Stomach (tissue), 4 donors: ENCODE data around the gene FBXL4.

Experiments
- EP300 ChIP-seq: sonication (generic); formaldehyde crosslinking; IDR thresholded peaks from one replicate; pipeline ENCODE4 v1.6.1; 2017; ENCODE audit warnings: antibody characterized with exemption
- POLR2AphosphoS5 ChIP-seq, 3 donors: sonication (generic); formaldehyde crosslinking; IDR thresholded peaks; one replicate each; pipeline ENCODE4 v1.6.1; 2016; ENCODE audit warnings: antibody characterized with exemption in 3 of 3
- TF ChIP-seq, protein P1 (sequence below), 7 experiments: fragments of 450-650 bp in 4 of 7; fragments of 200-600 bp in 3 of 7; sonication (generic) in 3 of 7; IDR thresholded peaks; one replicate each; pipeline ENCODE4 v1.5.1; 2016 to 2019; ENCODE audit warnings: antibody characterized with exemption in 7 of 7, control low read depth in 2 of 7, mild to moderate bottlenecking in 1 of 7

DNA sequence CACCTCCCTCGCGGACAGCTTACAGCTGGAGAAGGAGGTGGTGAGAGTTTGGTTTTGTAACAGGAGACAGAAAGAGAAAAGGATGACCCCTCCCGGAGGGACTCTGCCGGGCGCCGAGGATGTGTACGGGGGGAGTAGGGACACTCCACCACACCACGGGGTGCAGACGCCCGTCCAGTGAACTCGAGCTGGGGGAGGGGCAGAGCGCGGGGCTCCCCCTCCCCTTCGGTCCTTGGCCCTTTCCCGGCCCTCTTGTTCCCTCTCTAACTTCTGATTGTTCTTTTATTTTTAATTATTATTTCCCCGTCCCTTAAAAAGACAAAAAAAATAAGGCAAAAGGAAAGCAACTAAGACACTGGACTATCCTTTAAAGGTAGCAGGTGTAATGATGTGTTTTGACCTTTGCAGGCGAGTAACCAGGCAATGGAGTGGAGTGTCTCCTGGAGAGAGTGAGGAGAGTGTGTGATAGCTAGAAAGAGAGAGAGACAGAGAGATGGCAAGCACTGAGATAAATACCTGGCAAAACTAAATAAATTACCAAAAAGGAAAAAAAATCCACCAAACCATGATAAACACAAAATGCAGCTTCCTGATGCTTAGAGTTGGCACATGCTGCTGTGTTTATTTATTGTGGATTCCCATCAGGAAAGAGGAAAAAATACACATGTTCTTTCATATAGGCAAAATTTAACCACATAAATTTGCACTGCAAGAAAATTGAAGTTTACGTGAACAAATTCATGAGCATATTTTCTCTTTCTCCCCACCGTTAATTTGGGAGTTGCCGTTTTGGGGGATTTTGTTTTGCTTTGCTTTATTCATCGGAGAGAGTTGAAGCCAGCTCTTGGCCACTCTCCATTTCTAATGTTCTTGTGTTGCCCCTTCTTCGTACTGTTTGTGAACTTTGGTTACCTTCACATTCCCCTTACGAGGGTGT lies 111.5 kb downstream of the FBXL4 start:
- TF ChIP-seq, protein P1, sequence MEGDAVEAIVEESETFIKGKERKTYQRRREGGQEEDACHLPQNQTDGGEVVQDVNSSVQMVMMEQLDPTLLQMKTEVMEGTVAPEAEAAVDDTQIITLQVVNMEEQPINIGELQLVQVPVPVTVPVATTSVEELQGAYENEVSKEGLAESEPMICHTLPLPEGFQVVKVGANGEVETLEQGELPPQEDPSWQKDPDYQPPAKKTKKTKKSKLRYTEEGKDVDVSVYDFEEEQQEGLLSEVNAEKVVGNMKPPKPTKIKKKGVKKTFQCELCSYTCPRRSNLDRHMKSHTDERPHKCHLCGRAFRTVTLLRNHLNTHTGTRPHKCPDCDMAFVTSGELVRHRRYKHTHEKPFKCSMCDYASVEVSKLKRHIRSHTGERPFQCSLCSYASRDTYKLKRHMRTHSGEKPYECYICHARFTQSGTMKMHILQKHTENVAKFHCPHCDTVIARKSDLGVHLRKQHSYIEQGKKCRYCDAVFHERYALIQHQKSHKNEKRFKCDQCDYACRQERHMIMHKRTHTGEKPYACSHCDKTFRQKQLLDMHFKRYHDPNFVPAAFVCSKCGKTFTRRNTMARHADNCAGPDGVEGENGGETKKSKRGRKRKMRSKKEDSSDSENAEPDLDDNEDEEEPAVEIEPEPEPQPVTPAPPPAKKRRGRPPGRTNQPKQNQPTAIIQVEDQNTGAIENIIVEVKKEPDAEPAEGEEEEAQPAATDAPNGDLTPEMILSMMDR (IDR thresholded peaks at IDR 0.05), result no peak
- TF ChIP-seq POLR2AphosphoS5 (IDR thresholded peaks at IDR 0.05), result no peak
- TF ChIP-seq EP300, result no peak
